ENCODE measurements around the gene ATF6B.
A peak's percentile ranks its signal among the peaks of the same experiment; 100 is the strongest.

The ATF6B gene

DNA sequence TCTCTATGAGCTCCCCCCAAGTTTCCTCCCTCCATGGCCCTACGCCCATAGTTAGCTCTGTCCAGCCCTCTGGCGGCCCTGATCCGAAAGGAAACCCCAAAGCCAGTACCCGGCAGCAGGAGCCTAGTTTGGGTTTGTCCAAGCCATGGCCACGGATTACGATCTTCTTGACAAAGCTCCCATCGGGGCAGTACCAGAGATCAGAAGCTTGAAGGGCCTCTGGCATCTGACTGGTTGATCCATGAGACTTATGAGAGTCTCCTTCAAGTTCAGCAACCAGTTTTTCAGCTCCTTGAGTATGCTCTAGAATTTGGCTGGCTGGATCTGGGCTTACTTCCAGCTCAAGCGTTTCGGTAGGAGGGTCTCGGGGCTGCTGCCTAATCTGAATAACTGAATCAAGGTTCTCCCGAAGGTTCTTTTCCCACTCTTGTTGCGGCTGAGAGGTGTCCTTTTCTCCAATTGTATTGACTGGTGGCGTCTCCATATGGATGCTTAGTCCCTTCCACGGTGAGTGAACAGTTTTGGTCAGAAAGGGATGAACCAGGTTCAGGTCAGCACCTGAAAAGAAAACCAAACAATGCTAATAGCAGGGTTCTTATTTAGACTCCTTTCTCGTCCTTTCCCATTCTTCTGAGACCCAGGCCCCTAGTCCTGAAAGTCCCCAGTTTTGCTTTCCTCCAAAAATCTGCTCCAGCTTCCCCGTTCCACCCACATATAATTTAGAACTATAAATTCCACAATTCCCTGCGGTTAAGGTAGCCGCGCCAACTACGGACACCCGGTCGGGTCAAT, 1.4 kb upstream of the ATF6B start:
- DNase-seq, result no peak

GRCh38 chr6:32128751-32129296, 778 bp upstream of the ATF6B start:
- DNase-seq, result no peak

DNA sequence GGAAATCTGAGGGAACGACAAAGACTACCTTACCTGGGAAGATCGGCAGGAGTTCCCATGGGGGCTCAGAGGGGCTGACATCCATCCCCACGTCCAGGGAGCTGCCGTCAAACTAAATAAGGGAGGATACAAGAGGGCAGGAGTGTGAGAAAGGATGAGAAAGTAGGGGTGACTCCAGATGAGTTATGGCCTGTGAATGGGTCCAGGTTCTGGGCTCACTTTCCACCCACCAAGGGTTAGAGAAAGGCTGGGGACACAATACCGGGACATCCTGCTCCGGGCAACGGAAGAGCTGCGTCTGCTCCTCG, 683 bp downstream of the ATF6B start:
- no peak for DNase-seq

DNA sequence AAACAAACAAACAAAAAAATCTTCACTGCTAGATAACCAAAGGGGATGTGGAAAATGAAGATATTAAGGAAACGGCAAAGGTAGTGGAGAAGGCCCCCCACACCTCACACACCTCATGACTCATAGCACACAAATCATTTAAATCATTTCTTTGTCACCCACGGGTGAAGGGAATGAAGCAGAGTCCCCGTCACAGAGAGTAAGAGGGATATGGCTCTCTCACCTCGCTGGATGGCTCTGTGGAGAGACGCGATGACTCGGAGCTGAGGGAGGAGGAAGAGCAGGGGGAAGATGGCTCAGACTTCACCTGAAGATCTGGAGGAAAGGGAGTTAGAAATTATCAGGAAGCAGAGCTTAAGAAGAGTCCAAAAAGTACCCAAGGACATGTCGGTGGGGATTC, 1.2 kb downstream of the ATF6B start:
- no peak for DNase-seq

- DNase-seq, result no peak
Measured at GRCh38 chr6:32123681-32124080, 4.4 kb downstream of the ATF6B start.

- DNase-seq, result no peak
Measured at GRCh38 chr6:32120573-32121059, 7.4 kb downstream of the ATF6B start.

- DNase-seq, result peak; percentile 4
Measured at GRCh38 chr6:32118782-32119628, 9.0 kb downstream of the ATF6B start.

- DNase-seq, result no peak
Measured at GRCh38 chr6:32117461-32117860, 10.6 kb downstream of the ATF6B start.

- no peak for DNase-seq
Measured at GRCh38 chr6:32116674-32117073, 11.4 kb downstream of the ATF6B start.

GRCh38 chr6:32115623-32116022, 12.4 kb downstream of the ATF6B start:
- DNase-seq, result no peak

GRCh38 chr6:32114796-32115195, 13.2 kb downstream of the ATF6B start:
- no peak for DNase-seq

DNA sequence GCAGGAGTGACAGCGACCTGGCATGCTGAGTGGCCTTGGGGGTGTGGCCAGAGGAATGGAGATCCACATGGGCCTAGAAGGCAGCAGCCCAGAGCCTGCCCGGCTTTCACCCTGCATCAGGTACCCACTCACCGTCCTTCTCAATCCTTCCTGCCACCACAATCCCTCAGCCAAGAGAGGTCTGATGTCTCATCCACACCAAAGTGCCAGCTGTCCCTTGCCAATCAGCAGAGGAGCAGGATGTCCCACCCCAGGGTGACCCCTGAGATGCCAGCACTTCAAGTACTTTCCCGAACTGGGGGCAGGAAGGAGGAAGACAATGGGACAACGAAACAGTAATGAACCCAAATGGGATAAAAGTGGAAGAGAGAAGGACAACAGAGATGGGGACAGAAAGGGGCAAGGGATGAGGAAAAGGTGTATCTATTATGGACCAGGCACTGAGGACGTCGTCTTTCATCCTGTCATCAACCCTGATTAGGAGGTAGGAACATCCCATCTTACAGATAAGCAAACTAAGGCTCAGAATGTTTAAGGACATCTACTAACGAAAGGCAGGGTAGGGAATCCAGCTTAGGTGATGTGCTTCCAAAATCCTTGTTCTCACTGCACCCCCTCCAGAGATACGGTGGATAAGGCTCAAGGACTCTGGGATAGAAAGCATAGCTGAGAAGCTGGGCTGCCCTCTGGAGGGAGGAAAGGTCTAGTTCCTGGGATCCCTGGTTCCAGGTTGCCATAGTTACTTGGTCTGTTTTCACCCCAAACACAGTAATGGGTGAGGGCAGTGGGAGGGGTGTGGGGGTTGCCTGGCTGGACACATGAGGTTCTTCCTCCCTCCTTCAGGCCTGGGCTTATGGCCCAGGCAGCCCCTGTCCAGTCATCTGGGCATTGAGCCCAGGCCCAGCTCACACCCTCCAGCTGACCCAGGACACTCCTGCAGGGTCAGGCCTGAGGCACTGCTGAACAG, 14.4 kb downstream of the ATF6B start:
- no peak for DNase-seq

GRCh38 chr6:32112431-32112980, 15.5 kb downstream of the ATF6B start:
- DNase-seq, result no peak

DNA sequence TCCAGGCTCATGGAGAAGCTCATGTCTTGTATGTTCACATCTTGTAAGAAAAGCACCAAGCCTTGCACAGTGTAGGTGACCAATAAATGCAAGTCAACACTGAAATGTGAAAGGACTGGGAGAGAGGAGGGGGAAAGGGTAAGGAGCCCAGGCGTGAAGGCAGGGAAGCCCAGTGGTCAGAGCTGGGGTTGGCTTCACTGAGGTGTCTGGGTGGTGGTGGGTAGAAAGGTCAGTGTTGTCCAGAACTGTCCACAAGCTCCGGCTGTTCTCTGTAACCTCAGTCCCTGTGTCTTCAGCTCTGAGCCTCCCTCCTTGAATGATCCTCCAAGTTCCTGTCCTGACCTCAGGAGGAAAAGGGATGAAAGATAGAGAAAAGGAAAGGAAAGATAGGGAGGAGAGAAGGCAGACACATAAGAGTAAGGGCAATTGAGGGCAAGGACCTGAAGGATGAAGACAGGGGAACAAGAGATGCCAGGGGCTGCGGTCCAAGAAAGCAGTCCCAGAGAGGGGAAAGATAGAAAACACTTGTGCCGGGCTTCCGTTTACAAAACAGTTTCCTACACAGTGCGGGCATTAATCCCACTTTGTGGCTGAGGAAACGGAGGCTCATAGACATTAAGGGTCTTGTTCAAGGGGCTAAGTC, 16.5 kb downstream of the ATF6B start:
- DNase-seq, result no peak

GRCh38 chr6:32110632-32111031, 17.4 kb downstream of the ATF6B start:
- no peak for DNase-seq

DNA sequence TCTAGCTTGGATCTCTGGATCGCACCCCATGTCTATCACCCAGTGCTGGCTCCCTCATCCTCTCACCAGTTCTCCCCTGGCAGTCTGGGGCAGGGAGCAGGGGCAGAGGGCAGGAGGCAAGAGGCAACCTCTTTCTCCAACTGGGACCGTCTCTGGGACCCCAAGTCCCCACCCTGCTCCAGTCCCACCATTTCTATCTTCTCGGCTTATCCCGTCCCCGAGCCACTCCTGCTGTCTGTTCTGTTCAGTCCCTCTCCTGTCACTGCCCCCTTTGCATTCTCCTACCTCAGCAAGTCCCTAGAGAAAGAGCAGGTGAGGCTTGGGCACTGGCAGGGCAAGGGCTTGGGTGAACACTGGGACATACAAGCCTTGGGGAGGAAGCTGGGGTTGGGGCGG, 18.3 kb downstream of the ATF6B start:
- DNase-seq, result no peak

DNA sequence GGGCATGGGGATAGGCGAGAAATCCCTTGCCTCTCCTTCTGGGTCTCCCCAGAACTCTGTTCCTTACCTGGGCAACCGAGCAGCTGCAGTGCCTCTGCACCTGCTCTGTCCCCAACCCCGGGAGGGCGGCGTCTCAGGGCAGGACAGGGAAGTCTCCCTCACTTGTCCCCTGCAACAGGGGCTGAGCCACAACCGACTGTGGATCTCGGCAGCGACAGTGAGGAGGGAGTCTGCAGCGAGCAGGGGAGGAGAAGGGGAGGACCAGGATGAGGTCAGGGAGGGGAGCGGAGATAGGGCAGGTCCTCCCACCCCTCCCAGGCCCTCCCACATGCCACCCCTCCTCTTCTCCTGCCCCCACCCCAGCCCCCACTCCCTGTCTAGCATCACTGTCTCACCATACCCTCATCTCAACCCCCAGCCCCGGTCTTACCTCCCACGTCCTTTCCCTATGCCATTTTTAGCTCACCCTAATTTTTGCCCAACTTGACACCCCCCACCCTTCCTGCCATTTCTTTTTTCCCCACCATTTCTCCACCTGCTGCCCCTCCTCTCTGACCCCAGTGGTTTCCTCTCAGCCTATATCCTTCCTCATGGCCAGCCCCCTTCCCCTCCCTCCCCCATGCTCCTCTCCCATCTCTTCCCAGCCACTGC, 18.8 kb downstream of the ATF6B start, which contains the start of gene TNXB:
TNXB (minus strand) TSS at position 225 of the 651 bp plus-strand sequence. CDS start 11,140 bp downstream, outside the sequence.
- DNase-seq, result no peak

DNA sequence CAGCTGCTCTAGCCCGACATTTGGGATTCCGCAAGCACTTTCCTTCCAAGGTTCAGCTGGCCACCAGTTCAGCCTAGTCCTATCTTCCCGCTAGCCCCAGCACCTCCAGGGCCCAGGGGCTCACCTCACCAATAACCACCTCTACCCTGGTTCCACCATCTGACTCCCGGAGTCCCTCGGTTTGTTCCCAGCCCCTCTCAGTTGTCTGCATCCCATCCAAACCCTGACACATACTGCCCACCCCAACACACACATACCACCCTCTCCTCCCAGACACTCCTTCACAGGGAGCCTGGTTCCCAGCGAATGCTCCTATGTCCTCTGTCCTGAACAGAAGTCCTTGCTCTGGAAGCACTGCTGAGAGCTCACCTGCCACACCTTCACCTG, 19.3 kb downstream of the ATF6B start:
- no peak for DNase-seq

GRCh38 chr6:32108094-32108627, 19.9 kb downstream of the ATF6B start:
- DNase-seq, result no peak

DNA sequence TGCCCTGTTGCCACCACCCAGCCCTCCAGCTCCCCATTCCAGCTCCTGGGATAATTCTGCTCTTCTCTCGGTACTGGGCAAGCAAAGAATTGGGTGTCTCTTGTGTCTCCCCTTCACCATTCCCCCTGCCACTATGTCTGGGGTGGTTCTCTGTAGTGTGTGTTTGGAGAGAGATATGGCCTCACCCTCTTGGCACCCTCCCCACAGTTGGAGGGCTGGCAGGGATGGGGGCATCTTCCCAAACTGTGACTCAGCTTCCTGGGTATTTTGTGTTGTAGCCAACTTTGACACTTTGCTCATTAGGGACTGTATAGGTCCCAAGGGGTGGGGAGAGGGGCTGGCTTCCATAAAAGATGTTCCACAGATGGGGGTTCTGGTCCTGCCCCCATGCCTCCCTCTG, 20.6 kb downstream of the ATF6B start:
- no peak for DNase-seq

GRCh38 chr6:32105433-32105832, 22.6 kb downstream of the ATF6B start:
- no peak for DNase-seq
